Neural progenitor cell (in vitro differentiated cells): ENCODE measurements around the gene TBL1Y. TPM values are rescaled to one million over a fixed set of nuclear protein-coding genes. Genes with fewer than 3 reads are reported as not detected.

Experiments
- DNase-seq: peaks from one replicate; pipeline ENCODE4 v3.0.0-alpha.2; 2016; ENCODE audit warnings: low spot score
- H2AFZ ChIP-seq: fragments of 200-600 bp; sonication (generic); replicated peaks from 2 replicates; pipeline ENCODE4 v1.6.1; 2016; ENCODE audit warnings: antibody characterized with exemption
- H3F3A ChIP-seq: fragments of 200-600 bp; sonication (generic); 2 replicates; pipeline ENCODE4 v1.6.1; 2016; ENCODE audit warnings: antibody characterized with exemption, low read depth
- H3K27ac ChIP-seq: fragments of 200-600 bp; sonication (generic); 2 replicates; pipeline ENCODE4 v1.5.1; 2016; ENCODE audit warnings: mild to moderate bottlenecking
- H3K27me3 ChIP-seq: fragments of 200-600 bp; sonication (generic); 2 replicates; pipeline ENCODE4 v1.6.1; 2016; ENCODE audit warnings: mild to moderate bottlenecking, moderate library complexity
- H3K36me3 ChIP-seq: fragments of 200-600 bp; sonication (generic); 2 replicates; pipeline ENCODE4 v1.5.1; 2016
- H3K4me1 ChIP-seq: fragments of 200-600 bp; sonication (generic); 2 replicates; pipeline ENCODE4 v1.6.1; 2016; ENCODE audit warnings: mixed run types
- H3K4me2 ChIP-seq: fragments of 200-600 bp; sonication (generic); 2 replicates; pipeline ENCODE4 v1.6.1; 2016
- H3K4me3 ChIP-seq: fragments of 200-600 bp; sonication (generic); 2 replicates; pipeline ENCODE4 v1.5.1; 2016
- H3K79me2 ChIP-seq: fragments of 200-600 bp; sonication (generic); 2 replicates; pipeline ENCODE4 v1.6.1; 2016; ENCODE audit warnings: low read depth
- H3K9ac ChIP-seq: fragments of 200-600 bp; sonication (generic); 2 replicates; pipeline ENCODE4 v1.6.1; 2016
- H3K9me3 ChIP-seq: fragments of 200-600 bp; sonication (generic); 2 replicates; pipeline ENCODE4 v1.5.1; 2016; ENCODE audit warnings: low read depth
- H4K20me1 ChIP-seq: fragments of 200-600 bp; sonication (generic); 2 replicates; pipeline ENCODE4 v1.6.1; 2016; ENCODE audit warnings: low read depth
- H3K27ac Mint-ChIP-seq: 3 replicates; pipeline ENCODE4 v1.8.0; 2021; ENCODE audit warnings: mixed read lengths
- H3K27me3 Mint-ChIP-seq: 2 replicates; pipeline ENCODE4 v1.8.0; 2022; ENCODE audit warnings: low read depth, mild to moderate bottlenecking, inconsistent platforms, moderate library complexity, mixed read lengths; ENCODE audit not compliant: insufficient read depth
- H3K36me3 Mint-ChIP-seq: 3 replicates; pipeline ENCODE4 v1.8.0; 2021; ENCODE audit warnings: mixed read lengths
- H3K4me1 Mint-ChIP-seq: 3 replicates; pipeline ENCODE4 v1.8.0; 2021; ENCODE audit warnings: mixed read lengths
- H3K4me3 Mint-ChIP-seq: 3 replicates; pipeline ENCODE4 v1.8.0; 2021; ENCODE audit warnings: mild to moderate bottlenecking, moderate library complexity, mixed read lengths
- H3K9me3 Mint-ChIP-seq: 3 replicates; pipeline ENCODE4 v1.8.0; 2020; ENCODE audit warnings: mixed read lengths
- CTCF ChIP-seq: fragments of 200-600 bp; sonication (generic); IDR thresholded peaks from 2 replicates; pipeline ENCODE4 v1.5.1; 2017; ENCODE audit warnings: antibody characterized with exemption, mild to moderate bottlenecking
- EZH2 ChIP-seq: fragments of 200-600 bp; sonication (generic); IDR thresholded peaks from 2 replicates; pipeline ENCODE4 v1.6.1; 2017; ENCODE audit warnings: antibody characterized with exemption, mild to moderate bottlenecking, moderate library complexity
- EZH2phosphoT487 ChIP-seq: fragments of 200-600 bp; sonication (generic); IDR thresholded peaks from 2 replicates; pipeline ENCODE4 v1.6.1; 2017; ENCODE audit warnings: antibody characterized with exemption
- total RNA-seq: library from RNA; depleted of rRNA; stranded (reverse); fragments of >200 nt; gene quantifications from 2 replicates; pipeline ENCODE4 v1.2.3, GENCODE V29; 2015; ENCODE audit warnings: low replicate concordance

TBL1Y gene
- total RNA-seq, 1 donor from 2014 or later: not detected

GRCh38 chrY:7115871-7116270 lies 205.4 kb downstream of the TBL1Y start:
- H3K36me3 Mint-ChIP-seq: no peaks in the 10 kb centered on the region
- Histone ChIP-seq H2AFZ (no peak overlapping the region), H3K27me3 (no peaks in the 10 kb centered on the region), H3K79me2 (no peaks in the 10 kb centered on the region), H3K9ac (no peak overlapping the region), H3F3A (no peaks in the 10 kb centered on the region), H3K4me1 (no peaks in the 10 kb centered on the region), H3K9me3 (no peaks in the 10 kb centered on the region), H4K20me1 (no peaks in the 10 kb centered on the region), H3K4me3 (no peak overlapping the region), H3K27ac (no peak overlapping the region), H3K4me2 (no peak overlapping the region), H3K36me3 (no peaks in the 10 kb centered on the region)
- no peak overlapping the region for H3K4me3 Mint-ChIP-seq
- H3K9me3 Mint-ChIP-seq: no peaks in the 10 kb centered on the region
- H3K27ac Mint-ChIP-seq: no peak overlapping the region
- DNase-seq: no peak
- TF ChIP-seq EZH2: no peak
- no peaks in the 10 kb centered on the region for H3K4me1 Mint-ChIP-seq
- no peaks in the 10 kb centered on the region for H3K27me3 Mint-ChIP-seq

- Mint-ChIP-seq H3K27ac (no peak overlapping the region), H3K4me3 (no peak overlapping the region), H3K27me3 (no peaks in the 10 kb centered on the region), H3K36me3 (no peaks in the 10 kb centered on the region), H3K9me3 (no peaks in the 10 kb centered on the region), H3K4me1 (no peaks in the 10 kb centered on the region)
- H4K20me1 ChIP-seq: no peaks in the 10 kb centered on the region
- TF ChIP-seq EZH2 (no peak), EZH2phosphoT487 (no peak), CTCF (no peak)
- H3K4me2 ChIP-seq: no peak overlapping the region
- H3F3A ChIP-seq: no peaks in the 10 kb centered on the region
- H2AFZ ChIP-seq: no peak overlapping the region
- H3K36me3 ChIP-seq: no peaks in the 10 kb centered on the region
- DNase-seq: no peak
- no peak overlapping the region for H3K4me3 ChIP-seq
- no peak overlapping the region for H3K27ac ChIP-seq
- H3K9me3 ChIP-seq: no peaks in the 10 kb centered on the region
- H3K9ac ChIP-seq: no peak overlapping the region
- no peaks in the 10 kb centered on the region for H3K4me1 ChIP-seq
- no peaks in the 10 kb centered on the region for H3K27me3 ChIP-seq
- H3K79me2 ChIP-seq: no peaks in the 10 kb centered on the region
Observed at GRCh38 chrY:7122202-7122601, 211.7 kb downstream of the TBL1Y start.

- Mint-ChIP-seq H3K9me3 (no peaks in the 10 kb centered on the region), H3K4me1 (no peaks in the 10 kb centered on the region), H3K27ac (no peak overlapping the region), H3K36me3 (no peaks in the 10 kb centered on the region), H3K27me3 (no peaks in the 10 kb centered on the region), H3K4me3 (no peak overlapping the region)
- no peak overlapping the region for H3K4me3 ChIP-seq
- no peak overlapping the region for H3K27ac ChIP-seq
- H3K9me3 ChIP-seq: no peaks in the 10 kb centered on the region
- no peak overlapping the region for H2AFZ ChIP-seq
- no peaks in the 10 kb centered on the region for H4K20me1 ChIP-seq
- H3K4me2 ChIP-seq: no peak overlapping the region
- no peaks in the 10 kb centered on the region for H3K79me2 ChIP-seq
- DNase-seq: no peak
- no peaks in the 10 kb centered on the region for H3K4me1 ChIP-seq
- no peaks in the 10 kb centered on the region for H3K27me3 ChIP-seq
- TF ChIP-seq CTCF (no peak), EZH2 (no peak), EZH2phosphoT487 (no peak)
- no peaks in the 10 kb centered on the region for H3K36me3 ChIP-seq
- H3F3A ChIP-seq: no peaks in the 10 kb centered on the region
- H3K9ac ChIP-seq: no peak overlapping the region
Observed at GRCh38 chrY:7125136-7126056, 214.9 kb downstream of the TBL1Y start.

GRCh38 chrY:7128211-7128610 lies 217.7 kb downstream of the TBL1Y start:
- no peaks in the 10 kb centered on the region for H3K9me3 ChIP-seq
- H3K4me2 ChIP-seq: no peak overlapping the region
- H3K27me3 Mint-ChIP-seq: no peaks in the 10 kb centered on the region
- H3K79me2 ChIP-seq: no peaks in the 10 kb centered on the region
- H3K27me3 ChIP-seq: no peaks in the 10 kb centered on the region
- no peaks in the 10 kb centered on the region for H3K4me1 ChIP-seq
- H3K4me1 Mint-ChIP-seq: no peaks in the 10 kb centered on the region
- H3K9me3 Mint-ChIP-seq: no peaks in the 10 kb centered on the region
- no peak overlapping the region for H3K4me3 Mint-ChIP-seq
- H4K20me1 ChIP-seq: no peaks in the 10 kb centered on the region
- TF ChIP-seq EZH2: no peak
- no peak for TF ChIP-seq CTCF
- TF ChIP-seq EZH2phosphoT487: no peak
- no peak overlapping the region for H2AFZ ChIP-seq
- H3K27ac ChIP-seq: no peak overlapping the region
- no peaks in the 10 kb centered on the region for H3K36me3 Mint-ChIP-seq
- no peak overlapping the region for H3K27ac Mint-ChIP-seq
- no peaks in the 10 kb centered on the region for H3K36me3 ChIP-seq
- H3K9ac ChIP-seq: no peak overlapping the region
- DNase-seq: no peak
- no peak overlapping the region for H3K4me3 ChIP-seq
- H3F3A ChIP-seq: no peaks in the 10 kb centered on the region
